K562 (cell line): ENCODE data around the gene AKR1C3. TPM values are rescaled to one million over a fixed set of nuclear protein-coding genes. Genes with fewer than 3 reads are reported as not detected.

ENCODE experiments used
- ARID4B ChIP-seq: sonication (generic); formaldehyde crosslinking; IDR thresholded peaks from 2 replicates; pipeline ENCODE4 v1.8.0; 2022; ENCODE audit warnings: mild to moderate bottlenecking, missing genetic modification reagents
- DLX4 ChIP-seq: fragments of 250-450 bp; sonication (Bioruptor Pico); IDR thresholded peaks from 2 replicates; pipeline ENCODE4 v1.6.1; 2021; ENCODE audit warnings: mild to moderate bottlenecking
- FIP1L1 ChIP-seq: fragments of 200-400 bp; formaldehyde crosslinking; IDR thresholded peaks from 2 replicates; pipeline ENCODE4 v1.6.1; 2018; ENCODE audit warnings: mild to moderate bottlenecking, low read depth, low read length; ENCODE audit not compliant: poor library complexity, severe bottlenecking
- GMEB1 ChIP-seq: fragments of 250-450 bp; sonication (Bioruptor Pico); IDR thresholded peaks from 2 replicates; pipeline ENCODE4 v1.4.0; 2020; ENCODE audit warnings: mild to moderate bottlenecking
- HOXB6 ChIP-seq: fragments of 250-450 bp; sonication (Bioruptor Pico); IDR thresholded peaks from 2 replicates; pipeline ENCODE4 v1.5.1; 2022; ENCODE audit warnings: mild to moderate bottlenecking, borderline replicate concordance
- MCM3 ChIP-seq: fragments of 450-650 bp; IDR thresholded peaks from 2 replicates; pipeline ENCODE4 v1.6.1; 2016
- NEUROD1 ChIP-seq: fragments of 150-350 bp; IDR thresholded peaks from 2 replicates; pipeline ENCODE4 v1.6.1; 2014; ENCODE audit warnings: borderline replicate concordance, low read length, low read depth; ENCODE audit not compliant: partially characterized antibody
- RAD51 ChIP-seq: fragments of 450-650 bp; IDR thresholded peaks from 2 replicates; pipeline ENCODE4 v1.7.1; 2016; ENCODE audit warnings: low read depth, mild to moderate bottlenecking, borderline replicate concordance
- SMAD4 ChIP-seq: fragments of 250-450 bp; sonication (Bioruptor Pico); conservative IDR thresholded peaks from 2 replicates; pipeline ENCODE4 v1.8.0; 2021; ENCODE audit warnings: inconsistent platforms, mild to moderate bottlenecking, moderate library complexity
- TEAD2 ChIP-seq: fragments of 450-650 bp; IDR thresholded peaks from 2 replicates; pipeline ENCODE4 v1.6.1; 2016; ENCODE audit warnings: missing genetic modification characterization, control low read depth, missing compliant biosample characterization
- USF1 ChIP-seq: sonication (generic); formaldehyde crosslinking; IDR thresholded peaks from 2 replicates; pipeline ENCODE4 v1.9.0; 2022; ENCODE audit warnings: mild to moderate bottlenecking, missing genetic modification reagents
- ZBTB2 ChIP-seq: fragments of 450-650 bp; IDR thresholded peaks from 2 replicates; pipeline ENCODE4 v1.6.1; 2016; ENCODE audit warnings: antibody characterized with exemption
- ZBTB49 ChIP-seq: sonication (generic); formaldehyde crosslinking; IDR thresholded peaks from 2 replicates; pipeline ENCODE4 v1.8.0; 2022; ENCODE audit warnings: missing genetic modification reagents, mild to moderate bottlenecking, borderline replicate concordance
- ZNF316 ChIP-seq: fragments of 450-650 bp; IDR thresholded peaks from 2 replicates; pipeline ENCODE4 v1.6.1; 2016
- ZNF507 ChIP-seq: conservative IDR thresholded peaks from 2 replicates; pipeline ENCODE4 v1.6.1; 2017; ENCODE audit warnings: missing genetic modification characterization, missing compliant biosample characterization
- ZNF830 ChIP-seq: fragments of 250-450 bp; sonication (Bioruptor Pico); IDR thresholded peaks from 2 replicates; pipeline ENCODE4 v1.5.0; 2021; ENCODE audit warnings: mild to moderate bottlenecking
- ZZZ3 ChIP-seq: fragments of 450-650 bp; IDR thresholded peaks from 2 replicates; pipeline ENCODE4 v1.6.1; 2016; ENCODE audit warnings: antibody characterized with exemption, mild to moderate bottlenecking, moderate library complexity
- polyA plus RNA-seq, 8 experiments: library from polyadenylated mRNA; depleted of rRNA in 4 of 8; stranded (reverse) in 5 of 8; unstranded in 3 of 8; fragments of >200 nt; fragmentation: Nextera tagmentation in 2 of 8; fragmentation: Illumina TruSeq in 1 of 8; extraction: Ambion mirVana in 2 of 8; extraction: Trizol in 1 of 8; gene quantifications; 2 replicates each; pipeline versions ENCODE4 v1.2.1 to v1.2.3, GENCODE V29; 2011 to 2014; ENCODE audit warnings: inconsistent platforms in 1 of 8, missing spikeins in 1 of 8
- total RNA-seq, 7 experiments: library from RNA; depleted of rRNA in 6 of 7; stranded (reverse); fragments of >200 nt in 6 of 7; fragmentation: Illumina TruSeq in 2 of 7; extraction: Trizol in 2 of 7; gene quantifications; 2 replicates each; pipeline versions ENCODE4 v1.2.1 to v1.2.3, GENCODE V29; 2011 to 2021; ENCODE audit warnings: low replicate concordance in 1 of 7

AKR1C3 gene
- total and polyA plus RNA-seq, 9 of the 15 experiments (the other 6 are each of a cell fraction or from before 2014, with no cell fraction given) = 4.6 to 20.4 (median 10.1) TPM

- TF ChIP-seq ARID4B (CRISPR knock-in tag) = no peak
- TF ChIP-seq GMEB1 (CRISPR knock-in tag) = no peak
- no peak for TF ChIP-seq NEUROD1
- TF ChIP-seq ZNF507 = no peak
- peak; percentile 99 for TF ChIP-seq ZNF316
- TF ChIP-seq USF1 = no peak
- no peak for TF ChIP-seq HOXB6 (CRISPR knock-in tag)
- TF ChIP-seq ZZZ3 = no peak
- no peak for TF ChIP-seq ZBTB49 (CRISPR knock-in tag)
- no peak for TF ChIP-seq ZNF830 (CRISPR knock-in tag)
- TF ChIP-seq TEAD2 = no peak
- no peak for TF ChIP-seq MCM3
- TF ChIP-seq FIP1L1 = no peak
- 0 out of 2 replicates have a peak, but pooled peaks have one; percentile 47 for TF ChIP-seq SMAD4
- TF ChIP-seq DLX4 (CRISPR knock-in tag) = no peak
- no peak for TF ChIP-seq ZBTB2
- TF ChIP-seq RAD51 = no peak
Measured at GRCh38 chr10:5078547-5079180, 15.6 kb upstream of the AKR1C3 start (continued).
